ENCODE results near the gene C1QTNF9.

DNA sequence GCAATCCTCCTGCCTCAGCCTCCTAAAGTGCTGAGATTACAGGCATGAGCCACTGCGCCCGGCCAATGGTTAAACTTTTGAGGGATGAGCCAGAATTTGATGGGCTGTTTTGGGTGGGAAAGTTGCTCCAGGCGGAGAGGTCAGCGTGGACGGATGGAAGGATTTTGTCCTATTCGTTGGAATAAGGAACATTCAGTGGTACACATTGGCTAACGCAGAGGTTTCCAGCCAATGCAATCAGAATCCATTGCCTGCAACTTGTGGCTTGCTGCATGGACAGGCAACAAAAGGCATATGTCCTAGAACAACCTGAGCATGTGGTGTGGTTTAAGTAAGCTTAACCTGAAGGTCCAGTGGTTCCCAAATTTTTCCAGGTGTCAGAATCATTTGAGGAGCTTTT, 35.5 kb upstream of the C1QTNF9 start:
- TF ChIP-seq, protein P1, sequence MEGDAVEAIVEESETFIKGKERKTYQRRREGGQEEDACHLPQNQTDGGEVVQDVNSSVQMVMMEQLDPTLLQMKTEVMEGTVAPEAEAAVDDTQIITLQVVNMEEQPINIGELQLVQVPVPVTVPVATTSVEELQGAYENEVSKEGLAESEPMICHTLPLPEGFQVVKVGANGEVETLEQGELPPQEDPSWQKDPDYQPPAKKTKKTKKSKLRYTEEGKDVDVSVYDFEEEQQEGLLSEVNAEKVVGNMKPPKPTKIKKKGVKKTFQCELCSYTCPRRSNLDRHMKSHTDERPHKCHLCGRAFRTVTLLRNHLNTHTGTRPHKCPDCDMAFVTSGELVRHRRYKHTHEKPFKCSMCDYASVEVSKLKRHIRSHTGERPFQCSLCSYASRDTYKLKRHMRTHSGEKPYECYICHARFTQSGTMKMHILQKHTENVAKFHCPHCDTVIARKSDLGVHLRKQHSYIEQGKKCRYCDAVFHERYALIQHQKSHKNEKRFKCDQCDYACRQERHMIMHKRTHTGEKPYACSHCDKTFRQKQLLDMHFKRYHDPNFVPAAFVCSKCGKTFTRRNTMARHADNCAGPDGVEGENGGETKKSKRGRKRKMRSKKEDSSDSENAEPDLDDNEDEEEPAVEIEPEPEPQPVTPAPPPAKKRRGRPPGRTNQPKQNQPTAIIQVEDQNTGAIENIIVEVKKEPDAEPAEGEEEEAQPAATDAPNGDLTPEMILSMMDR (optimal IDR thresholded peaks at IDR 0.05 in 1 of 3, IDR thresholded peaks at IDR 0.05 in 1 of 3, conservative IDR thresholded peaks at IDR 0.05 in 1 of 3; ENCODE audit: extremely low read depth in 1 of 3, insufficient read depth in 2 of 3, low read length in 3 of 3), result no peak
- no peak for TF ChIP-seq EZH2 (IDR thresholded peaks at IDR 0.05; ENCODE audit: low read length)
